ENCODE data around the gene NRCAM. TPM values are rescaled to one million over a fixed set of nuclear protein-coding genes. Genes with fewer than 3 reads are reported as not detected.
"Not testable (repeated sequence)": the region's sequence is repeated elsewhere in the genome, so short reads cannot be mapped to it uniquely, and the experiment has no call there.

NRCAM gene
- total RNA-seq, 1 donor from 2014 or later, result 13.6 TPM

- Histone ChIP-seq H3K9ac (ENCODE audit: low read depth in 1 of 3, low read length in 3 of 3) (no peak overlapping the region), H3K27me3 (ENCODE audit: control insufficient read depth in 3 of 3, insufficient read depth in 3 of 3, low read length in 3 of 3) (no peaks in the 10 kb centered on the region), H3K36me3 (ENCODE audit: control insufficient read depth in 3 of 3, insufficient read depth in 3 of 3, low read length in 3 of 3) (no peaks in the 10 kb centered on the region), H3K4me3 (ENCODE audit: low read length in 3 of 3) (no peak overlapping the region), H3K27ac (ENCODE audit: low read depth, low read length) (no peak overlapping the region), H3K4me1 (ENCODE audit: control insufficient read depth in 3 of 3, insufficient read depth in 3 of 3, low read length in 3 of 3) (no peaks in the 10 kb centered on the region), H3K9me3 (ENCODE audit: control insufficient read depth in 3 of 3, low read length in 3 of 3) (no peaks in the 10 kb centered on the region)
These were observed 49.9 kb downstream of the NRCAM start for GRCh38 chr7:108406222-108406890.

GRCh38 chr7:108404509-108405420, 51.5 kb downstream of the NRCAM start:
- no peaks in the 10 kb centered on the region for H3K27me3 ChIP-seq (ENCODE audit: control insufficient read depth in 3 of 3, insufficient read depth in 3 of 3, low read length in 3 of 3)
- no peaks in the 10 kb centered on the region for H3K9me3 ChIP-seq (ENCODE audit: control insufficient read depth in 3 of 3, low read length in 3 of 3)
- no peaks in the 10 kb centered on the region for H3K36me3 ChIP-seq (ENCODE audit: control insufficient read depth in 3 of 3, insufficient read depth in 3 of 3, low read length in 3 of 3)
- no peak overlapping the region for H3K4me3 ChIP-seq (ENCODE audit: low read length in 3 of 3)
- H3K9ac ChIP-seq (ENCODE audit: low read depth in 1 of 3, low read length in 3 of 3), result no peak overlapping the region
- no peaks in the 10 kb centered on the region for H3K4me1 ChIP-seq (ENCODE audit: control insufficient read depth in 3 of 3, insufficient read depth in 3 of 3, low read length in 3 of 3)
- no peak overlapping the region for H3K27ac ChIP-seq (ENCODE audit: low read depth, low read length)

GRCh38 chr7:108403597-108404217, 52.5 kb downstream of the NRCAM start:
- Histone ChIP-seq H3K9ac (ENCODE audit: low read depth in 1 of 3, low read length in 3 of 3) (no peak overlapping the region), H3K27me3 (ENCODE audit: control insufficient read depth in 3 of 3, insufficient read depth in 3 of 3, low read length in 3 of 3) (no peaks in the 10 kb centered on the region), H3K9me3 (ENCODE audit: control insufficient read depth in 3 of 3, low read length in 3 of 3) (no peaks in the 10 kb centered on the region), H3K27ac (ENCODE audit: low read depth, low read length) (no peak overlapping the region), H3K4me3 (ENCODE audit: low read length in 3 of 3) (no peak overlapping the region), H3K4me1 (ENCODE audit: control insufficient read depth in 3 of 3, insufficient read depth in 3 of 3, low read length in 3 of 3) (no peaks in the 10 kb centered on the region), H3K36me3 (ENCODE audit: control insufficient read depth in 3 of 3, insufficient read depth in 3 of 3, low read length in 3 of 3) (no peaks in the 10 kb centered on the region)

GRCh38 chr7:108402865-108403264, 53.4 kb downstream of the NRCAM start:
- no peaks in the 10 kb centered on the region for H3K36me3 ChIP-seq (ENCODE audit: control insufficient read depth in 3 of 3, insufficient read depth in 3 of 3, low read length in 3 of 3)
- no peak overlapping the region for H3K4me3 ChIP-seq (ENCODE audit: low read length in 3 of 3)
- no peaks in the 10 kb centered on the region for H3K27me3 ChIP-seq (ENCODE audit: control insufficient read depth in 3 of 3, insufficient read depth in 3 of 3, low read length in 3 of 3)

GRCh38 chr7:108396080-108396479, 60.2 kb downstream of the NRCAM start:
- Histone ChIP-seq H3K9me3 (ENCODE audit: control insufficient read depth in 3 of 3, low read length in 3 of 3) (no peaks in the 10 kb centered on the region), H3K27ac (ENCODE audit: low read depth, low read length) (no peak overlapping the region), H3K9ac (ENCODE audit: low read depth in 1 of 3, low read length in 3 of 3) (no peak overlapping the region), H3K4me1 (ENCODE audit: control insufficient read depth in 3 of 3, insufficient read depth in 3 of 3, low read length in 3 of 3) (no peaks in the 10 kb centered on the region), H3K27me3 (ENCODE audit: control insufficient read depth in 3 of 3, insufficient read depth in 3 of 3, low read length in 3 of 3) (no peaks in the 10 kb centered on the region), H3K4me3 (ENCODE audit: low read length in 3 of 3) (no peak overlapping the region), H3K36me3 (ENCODE audit: control insufficient read depth in 3 of 3, insufficient read depth in 3 of 3, low read length in 3 of 3) (no peaks in the 10 kb centered on the region)

More at GRCh38 chr7:108402865-108403264, 53.4 kb downstream of the NRCAM start:
- H3K4me1 ChIP-seq (ENCODE audit: control insufficient read depth in 3 of 3, insufficient read depth in 3 of 3, low read length in 3 of 3), result no peaks in the 10 kb centered on the region
- no peaks in the 10 kb centered on the region for H3K9me3 ChIP-seq (ENCODE audit: control insufficient read depth in 3 of 3, low read length in 3 of 3)
- no peak overlapping the region for H3K27ac ChIP-seq (ENCODE audit: low read depth, low read length)
- H3K9ac ChIP-seq (ENCODE audit: low read depth in 1 of 3, low read length in 3 of 3), result no peak overlapping the region

GRCh38 chr7:108395426-108395825, 60.8 kb downstream of the NRCAM start:
- Histone ChIP-seq H3K4me1 (ENCODE audit: control insufficient read depth in 3 of 3, insufficient read depth in 3 of 3, low read length in 3 of 3) (no peaks in the 10 kb centered on the region), H3K9ac (ENCODE audit: low read depth in 1 of 3, low read length in 3 of 3) (no peak overlapping the region), H3K9me3 (ENCODE audit: control insufficient read depth in 3 of 3, low read length in 3 of 3) (no peaks in the 10 kb centered on the region), H3K4me3 (ENCODE audit: low read length in 3 of 3) (no peak overlapping the region), H3K36me3 (ENCODE audit: control insufficient read depth in 3 of 3, insufficient read depth in 3 of 3, low read length in 3 of 3) (no peaks in the 10 kb centered on the region), H3K27me3 (ENCODE audit: control insufficient read depth in 3 of 3, insufficient read depth in 3 of 3, low read length in 3 of 3) (no peaks in the 10 kb centered on the region), H3K27ac (ENCODE audit: low read depth, low read length) (no peak overlapping the region)

GRCh38 chr7:108393097-108393496, 63.1 kb downstream of the NRCAM start:
- H3K27me3 ChIP-seq (ENCODE audit: control insufficient read depth in 3 of 3, insufficient read depth in 3 of 3, low read length in 3 of 3); H3K4me1 ChIP-seq (ENCODE audit: control insufficient read depth in 3 of 3, insufficient read depth in 3 of 3, low read length in 3 of 3); H3K9me3 ChIP-seq (ENCODE audit: control insufficient read depth in 3 of 3, low read length in 3 of 3); H3K9ac ChIP-seq (ENCODE audit: low read depth in 1 of 3, low read length in 3 of 3); H3K4me3 ChIP-seq (ENCODE audit: low read length in 3 of 3); H3K36me3 ChIP-seq (ENCODE audit: control insufficient read depth in 3 of 3, insufficient read depth in 3 of 3, low read length in 3 of 3); H3K27ac ChIP-seq (ENCODE audit: low read depth, low read length): not testable (repeated sequence)

GRCh38 chr7:108387686-108388085, 68.5 kb downstream of the NRCAM start:
- not testable (repeated sequence) for H3K4me3 ChIP-seq (ENCODE audit: low read length in 3 of 3); H3K9me3 ChIP-seq (ENCODE audit: control insufficient read depth in 3 of 3, low read length in 3 of 3); H3K9ac ChIP-seq (ENCODE audit: low read depth in 1 of 3, low read length in 3 of 3); H3K4me1 ChIP-seq (ENCODE audit: control insufficient read depth in 3 of 3, insufficient read depth in 3 of 3, low read length in 3 of 3); H3K36me3 ChIP-seq (ENCODE audit: control insufficient read depth in 3 of 3, insufficient read depth in 3 of 3, low read length in 3 of 3); H3K27ac ChIP-seq (ENCODE audit: low read depth, low read length); H3K27me3 ChIP-seq (ENCODE audit: control insufficient read depth in 3 of 3, insufficient read depth in 3 of 3, low read length in 3 of 3)

- H3K36me3 ChIP-seq (ENCODE audit: control insufficient read depth in 3 of 3, insufficient read depth in 3 of 3, low read length in 3 of 3), result no peaks in the 10 kb centered on the region
- H3K4me1 ChIP-seq (ENCODE audit: control insufficient read depth in 3 of 3, insufficient read depth in 3 of 3, low read length in 3 of 3), result no peaks in the 10 kb centered on the region
- no peak overlapping the region for H3K9ac ChIP-seq (ENCODE audit: low read depth in 1 of 3, low read length in 3 of 3)
- H3K9me3 ChIP-seq (ENCODE audit: control insufficient read depth in 3 of 3, low read length in 3 of 3), result no peaks in the 10 kb centered on the region
- H3K27me3 ChIP-seq (ENCODE audit: control insufficient read depth in 3 of 3, insufficient read depth in 3 of 3, low read length in 3 of 3), result no peaks in the 10 kb centered on the region
- no peak overlapping the region for H3K27ac ChIP-seq (ENCODE audit: low read depth, low read length)
- H3K4me3 ChIP-seq (ENCODE audit: low read length in 3 of 3), result no peak overlapping the region
These were observed 70.3 kb downstream of the NRCAM start for GRCh38 chr7:108385834-108386422.
